ENCODE results near the gene FGF2. TPM values are rescaled to one million over a fixed set of nuclear protein-coding genes. Genes with fewer than 3 reads are reported as not detected.

The FGF2 gene
- total and polyA plus RNA-seq, 4 donors: 0.52 to 1.4 (median 0.98) TPM

GRCh38 chr4:122819708-122820449 is 6.8 kb upstream of the FGF2 start (continued):
- no peak for TF ChIP-seq YY1 (IDR thresholded peaks at IDR 0.05)
- TF ChIP-seq GABPA (IDR thresholded peaks at IDR 0.05 in 1 of 2, conservative IDR thresholded peaks at IDR 0.05 in 1 of 2): no peak

GRCh38 chr4:122821092-122821491 is 5.5 kb upstream of the FGF2 start:
- H3K9me3 ChIP-seq (ENCODE audit: control insufficient read depth in 4 of 4, low read length in 3 of 4): no peaks in the 10 kb centered on the region
- H3K27me3 ChIP-seq (ENCODE audit: control insufficient read depth in 4 of 4, insufficient read depth in 4 of 4, low read length in 3 of 4): no peaks in the 10 kb centered on the region
- TF ChIP-seq, protein P1, sequence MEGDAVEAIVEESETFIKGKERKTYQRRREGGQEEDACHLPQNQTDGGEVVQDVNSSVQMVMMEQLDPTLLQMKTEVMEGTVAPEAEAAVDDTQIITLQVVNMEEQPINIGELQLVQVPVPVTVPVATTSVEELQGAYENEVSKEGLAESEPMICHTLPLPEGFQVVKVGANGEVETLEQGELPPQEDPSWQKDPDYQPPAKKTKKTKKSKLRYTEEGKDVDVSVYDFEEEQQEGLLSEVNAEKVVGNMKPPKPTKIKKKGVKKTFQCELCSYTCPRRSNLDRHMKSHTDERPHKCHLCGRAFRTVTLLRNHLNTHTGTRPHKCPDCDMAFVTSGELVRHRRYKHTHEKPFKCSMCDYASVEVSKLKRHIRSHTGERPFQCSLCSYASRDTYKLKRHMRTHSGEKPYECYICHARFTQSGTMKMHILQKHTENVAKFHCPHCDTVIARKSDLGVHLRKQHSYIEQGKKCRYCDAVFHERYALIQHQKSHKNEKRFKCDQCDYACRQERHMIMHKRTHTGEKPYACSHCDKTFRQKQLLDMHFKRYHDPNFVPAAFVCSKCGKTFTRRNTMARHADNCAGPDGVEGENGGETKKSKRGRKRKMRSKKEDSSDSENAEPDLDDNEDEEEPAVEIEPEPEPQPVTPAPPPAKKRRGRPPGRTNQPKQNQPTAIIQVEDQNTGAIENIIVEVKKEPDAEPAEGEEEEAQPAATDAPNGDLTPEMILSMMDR (IDR thresholded peaks at IDR 0.05; ENCODE audit: low read depth, low read length, missing input control): no peak
- TF ChIP-seq NR2F2 (IDR thresholded peaks at IDR 0.05): no peak
- TF ChIP-seq RXRA (IDR thresholded peaks at IDR 0.05): no peak
- TF ChIP-seq, protein P2, sequence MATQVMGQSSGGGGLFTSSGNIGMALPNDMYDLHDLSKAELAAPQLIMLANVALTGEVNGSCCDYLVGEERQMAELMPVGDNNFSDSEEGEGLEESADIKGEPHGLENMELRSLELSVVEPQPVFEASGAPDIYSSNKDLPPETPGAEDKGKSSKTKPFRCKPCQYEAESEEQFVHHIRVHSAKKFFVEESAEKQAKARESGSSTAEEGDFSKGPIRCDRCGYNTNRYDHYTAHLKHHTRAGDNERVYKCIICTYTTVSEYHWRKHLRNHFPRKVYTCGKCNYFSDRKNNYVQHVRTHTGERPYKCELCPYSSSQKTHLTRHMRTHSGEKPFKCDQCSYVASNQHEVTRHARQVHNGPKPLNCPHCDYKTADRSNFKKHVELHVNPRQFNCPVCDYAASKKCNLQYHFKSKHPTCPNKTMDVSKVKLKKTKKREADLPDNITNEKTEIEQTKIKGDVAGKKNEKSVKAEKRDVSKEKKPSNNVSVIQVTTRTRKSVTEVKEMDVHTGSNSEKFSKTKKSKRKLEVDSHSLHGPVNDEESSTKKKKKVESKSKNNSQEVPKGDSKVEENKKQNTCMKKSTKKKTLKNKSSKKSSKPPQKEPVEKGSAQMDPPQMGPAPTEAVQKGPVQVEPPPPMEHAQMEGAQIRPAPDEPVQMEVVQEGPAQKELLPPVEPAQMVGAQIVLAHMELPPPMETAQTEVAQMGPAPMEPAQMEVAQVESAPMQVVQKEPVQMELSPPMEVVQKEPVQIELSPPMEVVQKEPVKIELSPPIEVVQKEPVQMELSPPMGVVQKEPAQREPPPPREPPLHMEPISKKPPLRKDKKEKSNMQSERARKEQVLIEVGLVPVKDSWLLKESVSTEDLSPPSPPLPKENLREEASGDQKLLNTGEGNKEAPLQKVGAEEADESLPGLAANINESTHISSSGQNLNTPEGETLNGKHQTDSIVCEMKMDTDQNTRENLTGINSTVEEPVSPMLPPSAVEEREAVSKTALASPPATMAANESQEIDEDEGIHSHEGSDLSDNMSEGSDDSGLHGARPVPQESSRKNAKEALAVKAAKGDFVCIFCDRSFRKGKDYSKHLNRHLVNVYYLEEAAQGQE (IDR thresholded peaks at IDR 0.05): no peak
- TF ChIP-seq YY1 (IDR thresholded peaks at IDR 0.05): no peak
- no peak for TF ChIP-seq EGR1 (IDR thresholded peaks at IDR 0.05; ENCODE audit: low read depth in 2 of 2)
- TF ChIP-seq JUND (IDR thresholded peaks at IDR 0.05): no peak
- TF ChIP-seq, protein P3, sequence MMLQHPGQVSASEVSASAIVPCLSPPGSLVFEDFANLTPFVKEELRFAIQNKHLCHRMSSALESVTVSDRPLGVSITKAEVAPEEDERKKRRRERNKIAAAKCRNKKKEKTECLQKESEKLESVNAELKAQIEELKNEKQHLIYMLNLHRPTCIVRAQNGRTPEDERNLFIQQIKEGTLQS (IDR thresholded peaks at IDR 0.05): no peak
- no peak for TF ChIP-seq MAX (IDR thresholded peaks at IDR 0.05)
- TF ChIP-seq TAF1 (conservative IDR thresholded peaks at IDR 0.05): no peak
- no peak for TF ChIP-seq HNF4A (conservative IDR thresholded peaks at IDR 0.05)
- TF ChIP-seq FOXA1 (IDR thresholded peaks at IDR 0.05): no peak
- no peak for TF ChIP-seq GABPA (IDR thresholded peaks at IDR 0.05 in 1 of 2, conservative IDR thresholded peaks at IDR 0.05 in 1 of 2)
- no peak for TF ChIP-seq FOXA2 (IDR thresholded peaks at IDR 0.05)
- no peak for TF ChIP-seq RAD21 (IDR thresholded peaks at IDR 0.05)
- TF ChIP-seq ZBTB33 (IDR thresholded peaks at IDR 0.05): no peak
- no peak for TF ChIP-seq SP1 (IDR thresholded peaks at IDR 0.05)
- TF ChIP-seq HNF4G (IDR thresholded peaks at IDR 0.05): no peak
- H3K4me3 ChIP-seq (ENCODE audit: low read depth in 1 of 3, low read length in 3 of 3): no peak overlapping the region
- DNase-seq (ENCODE audit: low spot score): no peak
- 100% methylated on average over 1 of the region's 1 CpG for WGBS
- no peak overlapping the region for H3K27ac ChIP-seq (ENCODE audit: low read depth in 1 of 2, low read length in 2 of 2)
- H3K4me1 ChIP-seq (ENCODE audit: control insufficient read depth in 4 of 4, insufficient read depth in 4 of 4, low read length in 3 of 4): no peaks in the 10 kb centered on the region
- no peaks in the 10 kb centered on the region for H3K36me3 ChIP-seq (ENCODE audit: control insufficient read depth in 4 of 4, insufficient read depth in 3 of 4, low read depth in 1 of 4, low read length in 3 of 4)
- no peak overlapping the region for H3K9ac ChIP-seq (ENCODE audit: low read depth in 1 of 2, low read length in 2 of 2)

Data from liver (tissue), 9 donors.